HG03575 (cell line): ENCODE measurements around the gene CST1.
"Not testable (repeated sequence)": the region's sequence is repeated elsewhere in the genome, so short reads cannot be mapped to it uniquely, and the experiment has no call there.

Experiments
- ATAC-seq: cut with Tn5 transposase; IDR thresholded peaks from one replicate; pipeline ENCODE4 v1.9.1; 2021; ENCODE audit not compliant: unreplicated experiment, insufficient number of reproducible peaks, low FRiP score; ENCODE audit errors: extremely low read depth

The CST1 gene

GRCh38 chr20:23750786-23751185, at the start of gene CST1:
Gene CST1, minus strand, starts transcription at chr20:23750935. Its CDS starts 69 bp downstream, at chr20:23750866.
- not testable (repeated sequence) for ATAC-seq

DNA sequence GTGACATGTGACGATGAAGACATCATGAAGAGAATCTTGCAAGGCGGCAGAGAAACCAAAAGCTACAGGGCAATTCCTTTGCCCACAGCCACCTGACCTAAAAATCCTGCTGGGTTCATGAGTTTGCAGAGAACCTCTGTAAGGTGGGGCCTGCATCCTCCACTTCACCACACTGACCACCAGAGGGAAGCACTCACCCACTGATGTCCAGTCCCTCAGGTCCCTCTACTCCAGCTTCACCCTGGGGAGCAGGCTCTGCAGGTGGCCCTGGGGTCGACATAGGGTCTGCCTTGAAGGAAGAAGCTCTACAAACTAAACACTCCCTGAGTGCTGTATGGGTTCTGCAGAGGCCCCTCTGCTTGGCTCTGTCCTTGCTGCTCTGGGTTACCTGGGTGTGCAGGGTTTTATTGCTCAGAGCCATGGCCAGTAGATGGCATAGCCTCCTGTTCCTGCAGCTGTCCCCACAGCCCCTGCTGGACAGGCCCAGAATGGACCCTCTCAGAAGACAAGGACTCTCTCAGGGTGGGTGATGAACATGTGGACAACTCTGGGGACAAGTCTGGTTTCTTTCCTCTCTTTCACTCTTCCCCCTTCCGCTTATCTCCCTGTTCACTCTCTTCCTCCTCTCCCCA, 48.6 kb upstream of the CST1 start:
- not testable (repeated sequence) for ATAC-seq

DNA sequence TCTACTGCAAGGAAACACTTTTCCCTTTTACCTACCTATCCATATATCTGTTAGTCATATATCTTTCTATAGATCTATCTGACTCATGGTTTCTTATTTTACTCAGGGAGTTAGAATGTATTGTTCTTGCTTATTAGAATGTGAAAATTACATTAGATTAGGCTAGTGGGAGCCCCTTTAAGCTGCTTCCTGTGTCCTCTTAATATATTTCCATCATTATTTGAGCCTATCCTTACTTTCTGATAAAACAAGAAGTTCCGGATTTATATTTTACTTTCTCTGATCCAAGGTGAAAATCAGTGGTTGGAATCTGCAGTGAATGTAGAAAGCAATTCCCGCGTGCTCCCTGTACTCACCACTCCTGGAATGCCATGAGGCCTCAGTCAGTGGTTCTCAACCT, 44.8 kb upstream of the CST1 start:
- no peak for ATAC-seq

DNA sequence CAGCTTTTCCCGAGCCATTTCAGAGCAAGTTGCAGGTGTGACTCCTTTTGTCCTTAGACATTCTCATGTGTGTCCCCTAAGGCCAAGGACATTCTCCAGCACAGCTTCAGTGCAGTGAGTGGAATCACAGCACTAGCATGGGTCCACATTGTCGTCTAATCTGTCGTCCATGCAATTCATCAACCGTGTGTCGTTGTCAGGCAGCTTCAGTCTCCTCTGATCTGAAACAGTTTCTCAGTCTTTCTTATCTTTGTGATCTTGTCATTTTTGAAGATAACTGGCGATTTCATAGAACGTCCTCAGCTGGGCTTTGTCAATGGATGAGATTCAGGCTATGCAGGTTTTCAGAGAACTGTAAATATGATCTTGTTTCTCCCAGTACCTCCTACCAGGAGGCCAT, 44.1 kb upstream of the CST1 start:
- ATAC-seq: no peak

DNA sequence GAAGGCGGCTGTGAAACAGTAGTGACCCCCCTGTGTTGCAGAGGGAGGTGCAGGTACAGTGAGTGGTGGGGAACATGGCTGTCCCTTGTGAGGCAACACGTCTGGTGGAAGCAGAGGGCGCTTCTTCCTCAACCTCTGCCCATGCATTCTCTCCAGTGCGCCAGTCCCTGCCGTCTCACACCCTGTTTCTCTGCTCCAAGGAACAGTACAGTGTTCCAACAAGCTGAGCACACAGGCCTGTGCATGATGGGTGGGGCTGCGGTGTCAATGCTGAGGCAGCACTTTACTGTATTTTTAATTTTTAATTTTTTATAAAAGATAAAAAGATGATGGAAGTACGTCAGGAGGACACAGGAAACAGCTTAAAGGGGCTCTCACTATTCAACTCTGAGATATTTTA, 43.3 kb upstream of the CST1 start:
- ATAC-seq: no peak

GRCh38 chr20:23783447-23783846, 32.7 kb upstream of the CST1 start:
- ATAC-seq: no peak

- ATAC-seq: no peak
Measured at GRCh38 chr20:23782366-23782983, 31.7 kb upstream of the CST1 start.

DNA sequence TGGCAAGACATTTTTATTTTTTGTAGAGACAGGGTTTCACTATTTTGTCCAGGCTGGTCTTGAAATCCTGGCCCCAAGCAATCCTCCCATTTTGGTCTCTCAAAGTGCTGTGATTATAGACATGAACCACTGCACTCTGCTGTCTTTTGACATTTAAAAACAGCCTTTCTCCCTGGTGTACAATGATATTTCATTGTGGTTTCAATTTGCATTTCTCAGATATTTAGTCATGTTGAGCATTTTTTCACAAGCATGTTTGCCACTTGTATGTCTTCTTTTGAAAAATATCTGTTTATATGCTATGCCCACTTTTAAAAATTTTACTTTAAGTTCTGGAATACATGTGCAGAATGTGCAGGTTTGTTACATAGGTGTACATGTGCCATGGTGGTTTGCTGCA, 27.9 kb upstream of the CST1 start:
- ATAC-seq: not testable (repeated sequence)

DNA sequence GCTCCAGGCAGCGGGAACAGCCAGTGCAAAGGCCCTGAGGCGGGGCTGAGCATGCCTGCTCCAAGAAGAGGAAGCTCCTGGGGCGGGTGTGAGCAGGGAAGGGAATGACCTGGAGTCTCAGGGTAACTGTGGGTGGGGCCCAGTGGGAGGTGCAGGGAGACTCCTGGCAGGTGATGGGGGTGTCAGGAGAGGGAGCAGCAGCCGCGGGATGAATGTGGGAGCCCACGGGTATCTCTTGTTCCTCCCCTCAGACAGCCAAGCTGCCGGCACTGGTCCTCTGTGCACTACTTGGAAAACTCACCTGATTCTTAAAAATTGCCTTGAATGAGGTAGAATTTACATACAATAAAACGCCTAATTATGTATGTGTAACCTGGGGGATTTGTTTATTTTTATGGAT, 26.6 kb upstream of the CST1 start:
- not testable (repeated sequence) for ATAC-seq

DNA sequence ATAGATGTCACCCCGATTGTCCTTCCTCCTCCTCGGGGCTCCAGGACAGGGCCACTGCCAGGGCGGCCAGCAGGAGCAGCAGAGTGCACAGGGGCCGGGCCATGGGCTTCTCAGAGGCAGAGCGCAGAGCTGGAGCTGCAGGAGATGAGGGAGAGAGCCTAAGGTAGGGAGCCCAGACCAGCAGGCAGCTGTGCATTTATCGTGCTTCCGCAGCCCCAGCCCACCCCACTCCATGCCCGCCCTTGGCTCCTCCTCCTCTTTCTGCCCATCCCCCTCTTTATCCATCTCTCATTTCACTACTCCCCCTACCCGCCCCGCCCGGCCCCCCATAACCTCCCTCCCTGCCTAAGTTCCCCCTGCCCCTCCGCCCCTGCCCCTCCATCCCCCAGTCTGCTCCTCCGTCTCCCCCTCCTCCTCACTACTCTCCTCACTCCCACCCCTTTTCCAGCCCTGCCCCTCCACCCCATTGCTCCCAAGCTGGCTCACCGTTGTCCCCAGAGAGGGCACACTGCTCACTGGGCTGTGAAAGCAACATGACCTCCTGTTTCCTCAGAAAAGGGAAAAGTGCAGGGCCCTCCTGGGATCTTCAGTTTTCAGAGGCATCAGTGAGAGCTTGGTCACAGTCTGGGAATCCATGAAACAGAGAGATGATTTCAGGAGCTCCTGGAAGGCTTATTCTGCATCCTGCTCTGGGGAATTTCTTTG, 25.5 kb upstream of the CST1 start:
- ATAC-seq: no peak

- ATAC-seq: no peak
Measured at GRCh38 chr20:23774081-23774480, 23.3 kb upstream of the CST1 start.

DNA sequence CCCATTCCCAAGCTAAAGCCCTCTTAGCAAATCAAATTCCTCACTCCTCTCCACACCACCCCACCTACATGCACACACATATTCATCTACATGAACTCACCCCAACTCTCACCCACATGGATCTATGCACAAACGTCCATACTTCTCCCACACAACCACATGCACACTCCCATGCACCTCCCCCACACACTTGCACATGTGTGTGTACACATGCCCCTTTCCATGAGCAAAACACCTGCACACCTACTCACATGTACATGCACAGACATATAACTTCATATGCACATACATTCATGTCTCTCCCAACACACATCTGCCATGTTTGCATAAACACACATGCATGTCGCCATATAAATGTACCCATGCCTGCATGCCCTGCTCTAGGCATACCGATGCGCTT, 22.8 kb upstream of the CST1 start:
- no peak for ATAC-seq

GRCh38 chr20:23773127-23773526, 22.4 kb upstream of the CST1 start:
- ATAC-seq: no peak

- ATAC-seq: no peak
Measured at GRCh38 chr20:23772074-23772473, 21.3 kb upstream of the CST1 start.

DNA sequence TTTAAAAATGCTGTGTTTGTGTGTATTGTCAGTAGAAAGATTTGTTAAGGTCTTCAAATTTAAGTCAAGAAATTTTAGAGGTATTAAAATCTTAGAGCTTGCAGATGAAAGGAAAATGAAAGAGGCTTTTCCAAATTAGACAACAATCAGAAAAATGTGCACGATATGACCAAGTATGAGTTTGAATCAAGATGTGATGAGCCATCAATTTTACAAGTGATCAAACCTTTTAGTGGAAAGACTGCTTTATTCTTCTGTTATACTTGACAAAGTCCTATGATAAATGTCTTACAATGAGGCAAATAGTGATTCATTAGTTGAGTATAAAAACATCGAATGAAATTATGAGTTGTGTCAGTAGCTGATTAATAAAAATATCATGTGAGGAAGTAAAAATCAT, 19.6 kb upstream of the CST1 start:
- ATAC-seq: no peak

GRCh38 chr20:23768520-23768919, 17.8 kb upstream of the CST1 start:
- not testable (repeated sequence) for ATAC-seq

DNA sequence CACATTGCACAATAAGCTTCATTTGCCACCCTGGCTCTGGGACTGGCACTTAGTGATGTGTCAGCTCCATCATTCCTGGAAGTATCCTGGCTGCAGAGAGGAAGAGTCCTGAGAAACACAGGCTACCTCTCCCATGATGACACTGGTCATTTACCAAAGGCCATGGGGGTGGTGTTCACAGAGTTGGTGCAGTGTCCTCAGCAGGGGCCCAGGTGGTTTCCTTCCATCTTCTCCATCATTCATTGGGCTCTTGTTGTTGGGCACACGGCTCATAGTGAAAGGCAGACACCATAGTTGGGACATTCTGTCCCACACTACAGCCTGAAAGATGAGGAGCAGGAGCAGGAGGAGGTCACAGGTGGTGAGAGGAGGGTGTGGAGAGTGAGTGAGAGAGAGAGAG, 15.8 kb upstream of the CST1 start:
- no peak for ATAC-seq

DNA sequence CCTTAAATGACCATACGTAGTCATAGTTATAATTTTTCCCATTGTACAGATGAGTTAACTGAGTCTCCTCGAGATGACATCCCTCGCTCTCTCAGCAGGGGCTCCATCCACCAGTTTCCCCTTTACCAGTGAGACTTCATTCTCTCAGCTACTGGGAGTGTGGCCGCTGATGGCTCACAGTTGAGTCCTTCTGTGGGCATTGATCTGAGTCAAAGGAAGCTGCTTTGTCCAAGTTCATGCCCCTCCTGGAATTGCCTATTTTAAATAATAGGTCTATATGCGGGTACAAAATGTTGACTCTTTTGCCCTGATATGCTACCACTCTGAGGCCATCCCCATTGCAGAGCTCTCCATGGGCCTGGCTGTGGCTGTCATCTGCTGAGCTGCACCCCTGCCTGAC, 14.8 kb upstream of the CST1 start:
- ATAC-seq: no peak

GRCh38 chr20:23764630-23765029, 13.9 kb upstream of the CST1 start:
- not testable (repeated sequence) for ATAC-seq

- ATAC-seq: no peak
Measured at GRCh38 chr20:23763345-23763744, 12.6 kb upstream of the CST1 start.
